Endometrial microvascular endothelial cells (primary cell): ENCODE data around the gene DPT. TPM values are rescaled to one million over a fixed set of nuclear protein-coding genes. Genes with fewer than 3 reads are reported as not detected.
"Not testable (repeated sequence)": the region's sequence is repeated elsewhere in the genome, so short reads cannot be mapped to it uniquely, and the experiment has no call there.

Source experiments
- in situ Hi-C: cut with HindIII; loops from 2 replicates; pipeline ENCODE4 v1.10.0; 2017; ENCODE audit warnings: low sequenced_read_pairs, low pct_unique_long_range_greater_than_20kb; ENCODE audit errors: inconsistent ontology term
- total RNA-seq: library from RNA; depleted of rRNA; stranded (reverse); fragments of >200 nt; gene quantifications from one replicate; pipeline ENCODE4 v1.2.3, GENCODE V29; 2015; ENCODE audit errors: inconsistent ontology term

Gene DPT
- total RNA-seq: not detected

GRCh38 chr1:168728473-168729404 is at the start of gene DPT:
Gene DPT (minus strand): TSS chr1:168729206. CDS start chr1:168729174, 32 bp downstream.
- in situ Hi-C loops: no loop called here

- in situ Hi-C loops: no loop called here
These were observed 46.4 kb upstream of the DPT start for GRCh38 chr1:168775366-168775765.

GRCh38 chr1:168774241-168774640 is 45.2 kb upstream of the DPT start:
- in situ Hi-C loops: no loop called here

- in situ Hi-C loops: no loop called here
These were observed 43.5 kb upstream of the DPT start for GRCh38 chr1:168772428-168773060.

- in situ Hi-C loops: no loop called here
These were observed 42.2 kb upstream of the DPT start for GRCh38 chr1:168771104-168771630.

GRCh38 chr1:168769893-168770292 is 40.9 kb upstream of the DPT start:
- in situ Hi-C loops: not testable (repeated sequence)

GRCh38 chr1:168767894-168768584 is 39.0 kb upstream of the DPT start:
- in situ Hi-C loops: no loop called here

GRCh38 chr1:168766568-168766967 is 37.6 kb upstream of the DPT start:
- in situ Hi-C loops: no loop called here

- in situ Hi-C loops: no loop called here
These were observed 34.0 kb upstream of the DPT start for GRCh38 chr1:168763031-168763430.

- in situ Hi-C loops: no loop called here
These were observed 33.5 kb upstream of the DPT start for GRCh38 chr1:168762473-168762872.

- in situ Hi-C loops: no loop called here
These were observed 31.8 kb upstream of the DPT start for GRCh38 chr1:168760781-168761180.

- in situ Hi-C loops: no loop called here
These were observed 31.2 kb upstream of the DPT start for GRCh38 chr1:168760241-168760640.

- in situ Hi-C loops: no loop called here
These were observed 30.1 kb upstream of the DPT start for GRCh38 chr1:168759077-168759476.

GRCh38 chr1:168758503-168758902 is 29.5 kb upstream of the DPT start:
- in situ Hi-C loops: no loop called here

GRCh38 chr1:168755800-168756418 is 26.9 kb upstream of the DPT start:
- in situ Hi-C loops: no loop called here

- in situ Hi-C loops: no loop called here
These were observed 23.3 kb upstream of the DPT start for GRCh38 chr1:168752171-168752832.

GRCh38 chr1:168751195-168751650 is 22.2 kb upstream of the DPT start:
- in situ Hi-C loops: no loop called here

GRCh38 chr1:168742994-168743650 is 14.1 kb upstream of the DPT start:
- in situ Hi-C loops: no loop called here
